Activated CD8-positive, alpha-beta memory T cell treated with anti-CD3 and anti-CD28 coated beads, Interleukin-2, amount 50 U/mL, for 4 hours (primary cell): ENCODE measurements around the gene ADAMTS1.

ENCODE experiments used
- DNase-seq: peaks from one replicate; pipeline ENCODE4 v3.0.0-alpha.2; 2020

Gene ADAMTS1

GRCh38 chr21:26844258-26845065 lies 747 bp downstream of the ADAMTS1 start:
- no peak for DNase-seq

DNA sequence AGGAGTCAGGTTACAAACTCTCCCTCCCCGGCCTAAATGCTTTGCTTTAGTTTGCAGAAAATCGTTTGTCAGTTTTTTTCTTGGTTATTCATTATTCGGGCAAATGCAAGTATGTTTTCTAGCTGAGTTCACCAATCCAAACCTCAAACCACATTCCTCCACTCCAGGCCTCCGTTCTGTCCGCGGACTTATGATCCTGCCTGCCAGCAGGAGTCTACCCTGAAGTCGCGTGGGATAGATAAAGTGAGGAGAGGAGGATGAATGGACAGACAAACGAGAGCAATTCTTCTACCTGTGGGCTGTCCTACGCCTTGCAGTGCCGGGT lies 1.3 kb downstream of the ADAMTS1 start:
- DNase-seq: no peak

DNA sequence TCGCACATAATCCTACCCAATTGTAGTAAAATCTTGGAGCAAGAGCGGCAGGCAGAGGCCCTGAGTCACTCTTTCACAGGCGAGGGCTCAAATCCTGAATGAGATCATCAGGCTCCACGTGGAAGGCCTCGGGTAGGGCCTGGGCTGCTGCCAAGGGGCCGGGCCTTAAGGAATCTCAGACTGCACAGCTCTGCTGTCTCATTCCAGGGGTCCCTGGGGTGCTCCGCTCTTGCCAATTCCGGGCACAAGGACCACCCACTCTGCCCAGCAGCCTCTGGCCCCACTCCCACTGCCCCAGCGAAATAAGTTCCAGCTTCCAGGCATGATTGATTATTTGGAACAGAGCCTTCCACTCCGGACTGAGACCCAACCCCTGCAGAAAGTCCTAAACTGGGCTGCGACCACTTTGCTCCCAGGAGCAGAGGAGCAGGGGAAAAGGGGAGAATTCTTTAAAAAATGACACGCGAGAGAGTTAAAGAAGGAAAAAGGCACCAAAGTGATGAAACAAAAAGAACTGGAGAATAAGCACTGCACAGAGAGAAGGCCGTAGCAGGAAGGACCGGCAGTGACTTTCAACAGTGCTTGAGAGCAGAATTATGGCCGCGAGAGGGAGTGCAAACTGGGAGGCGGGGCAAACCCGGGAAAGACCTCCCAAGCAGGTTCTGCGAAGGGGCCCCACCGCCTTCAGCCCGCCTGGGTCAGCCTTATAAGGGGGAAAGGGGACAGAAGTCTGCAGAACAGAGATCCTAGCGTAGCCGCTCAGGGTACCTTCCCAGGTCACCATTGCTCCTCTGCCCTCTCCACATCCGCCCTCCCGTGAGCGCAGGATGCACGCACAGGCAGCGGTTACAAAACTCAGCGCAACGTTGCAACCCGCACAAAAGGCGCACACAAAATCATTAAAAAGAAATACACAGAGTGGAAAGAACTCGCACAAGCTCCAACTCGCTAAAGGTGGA lies 2.0 kb downstream of the ADAMTS1 start:
- no peak for DNase-seq

DNA sequence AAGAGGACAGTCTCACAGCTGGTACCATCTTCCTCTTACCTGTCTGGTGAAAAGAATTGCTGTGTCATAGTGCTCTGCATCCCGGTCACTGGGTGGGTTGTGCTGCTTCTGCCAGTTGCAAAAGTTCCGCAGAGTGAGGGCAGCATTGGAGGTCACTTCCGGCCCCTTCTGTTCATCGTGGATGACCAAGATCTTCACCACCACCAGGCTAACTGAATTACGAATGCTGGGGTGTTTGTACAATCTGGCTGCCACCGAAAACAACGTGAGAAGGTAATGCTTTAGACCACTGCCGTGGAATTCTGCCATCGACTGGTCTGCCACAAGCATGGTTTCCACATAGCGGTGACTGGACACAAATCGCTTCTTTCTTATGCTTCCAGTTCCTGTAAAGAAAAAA lies 2.9 kb downstream of the ADAMTS1 start:
- DNase-seq: no peak

GRCh38 chr21:26840912-26841311 lies 4.3 kb downstream of the ADAMTS1 start:
- no peak for DNase-seq

GRCh38 chr21:26840201-26840600 lies 5.0 kb downstream of the ADAMTS1 start:
- DNase-seq: no peak

GRCh38 chr21:26837539-26837938 lies 7.7 kb downstream of the ADAMTS1 start:
- DNase-seq: no peak

DNA sequence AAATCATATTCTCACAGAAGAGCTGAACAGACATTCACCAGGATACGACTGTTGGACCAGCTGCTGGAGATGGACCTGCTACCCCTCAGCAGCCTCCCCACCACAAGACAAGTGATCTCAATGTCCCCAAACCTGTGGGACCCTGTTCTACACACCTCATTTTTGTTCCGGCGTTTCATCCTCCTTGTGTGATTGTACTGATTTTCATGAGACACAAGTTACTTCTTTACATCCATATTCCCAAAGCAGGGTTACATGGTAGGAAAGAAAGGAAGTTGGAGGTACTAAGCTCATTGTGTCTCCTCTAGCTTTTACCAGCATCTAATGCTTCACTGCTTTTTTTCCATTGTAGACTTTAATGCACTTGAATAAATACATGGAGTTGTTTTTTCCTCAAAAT lies 8.7 kb downstream of the ADAMTS1 start:
- DNase-seq: no peak

DNA sequence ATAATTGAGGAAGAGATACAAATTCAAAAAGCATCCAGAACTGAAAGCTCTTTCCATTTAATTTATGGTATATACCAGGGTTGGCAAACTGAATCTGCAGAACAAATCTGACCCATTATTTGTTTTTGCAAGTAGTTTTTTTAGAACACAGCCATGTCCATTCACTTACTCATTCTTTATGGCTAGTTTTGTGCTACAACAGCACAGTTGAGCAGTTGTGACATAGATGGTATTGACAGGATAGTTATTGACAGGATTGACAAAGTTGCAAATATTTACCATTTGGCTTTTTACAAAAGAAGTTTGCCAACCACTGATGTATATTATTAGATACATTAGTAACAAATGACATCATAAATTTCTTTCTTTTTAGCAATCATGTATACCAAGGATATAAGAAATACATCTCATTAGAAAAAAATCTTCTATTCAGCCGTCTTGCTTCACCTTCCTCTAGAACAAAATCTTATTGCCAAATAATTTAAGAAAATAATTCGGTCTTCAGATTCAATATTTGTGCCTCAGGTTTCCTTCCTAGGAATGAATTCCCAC lies 9.4 kb downstream of the ADAMTS1 start:
- no peak for DNase-seq

DNA sequence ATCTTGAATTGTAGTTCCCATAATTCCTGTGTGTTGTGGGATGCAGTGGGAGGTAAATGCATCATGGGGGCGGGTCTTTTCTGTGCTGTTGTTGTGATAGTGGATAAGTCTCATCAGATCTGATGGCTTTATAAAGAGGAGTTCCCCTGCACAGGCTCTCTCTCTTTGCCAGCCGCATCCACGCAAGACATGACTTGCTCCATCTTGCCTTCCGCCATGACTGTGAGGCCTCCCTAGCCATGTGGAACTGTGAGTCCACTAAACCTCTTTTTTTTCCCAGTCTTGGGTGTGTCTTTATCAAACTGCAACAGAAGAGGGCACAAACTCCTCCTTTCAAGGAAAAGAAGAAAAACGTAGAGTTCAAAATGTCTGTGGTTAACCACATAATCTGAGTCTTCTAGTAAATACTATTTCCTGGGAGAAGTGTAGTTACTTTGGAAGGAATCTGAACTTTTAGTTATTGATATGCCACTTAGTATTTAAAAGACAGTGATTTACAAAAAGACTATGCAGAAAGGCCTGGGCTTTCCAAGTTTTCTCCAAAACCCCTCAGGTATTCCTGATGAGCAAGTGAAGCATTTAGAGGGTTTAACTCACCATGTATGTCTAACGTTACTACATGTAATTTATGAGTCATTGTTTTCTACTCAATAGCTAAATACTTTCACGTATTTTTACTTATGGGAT lies 10.0 kb downstream of the ADAMTS1 start:
- DNase-seq: no peak

GRCh38 chr21:26834181-26834905 lies 10.9 kb downstream of the ADAMTS1 start:
- no peak for DNase-seq

- DNase-seq: no peak
These were observed 11.7 kb downstream of the ADAMTS1 start for GRCh38 chr21:26833460-26833939.

- DNase-seq: no peak
These were observed 12.2 kb downstream of the ADAMTS1 start for GRCh38 chr21:26833011-26833410.

GRCh38 chr21:26832546-26832945 lies 12.7 kb downstream of the ADAMTS1 start:
- DNase-seq: no peak

DNA sequence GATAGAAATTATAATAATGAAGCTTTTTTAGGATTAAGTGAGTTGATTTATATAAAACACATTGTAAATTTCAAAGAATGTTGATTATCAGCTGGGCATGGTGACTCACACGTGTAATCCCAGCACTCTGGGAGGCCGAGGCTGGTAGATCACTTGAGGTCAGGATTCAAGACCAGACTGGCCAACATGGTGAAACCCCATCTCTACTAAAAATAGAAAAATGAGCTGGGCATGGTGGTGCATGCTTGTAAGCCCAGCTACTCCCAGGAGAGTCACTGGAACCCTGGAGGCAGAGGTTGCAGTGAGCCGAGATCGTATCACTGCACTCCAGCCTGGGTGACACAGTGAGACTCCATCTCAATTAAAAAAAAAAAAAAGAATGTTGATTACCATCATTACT lies 18.4 kb downstream of the ADAMTS1 start:
- DNase-seq: no peak

DNA sequence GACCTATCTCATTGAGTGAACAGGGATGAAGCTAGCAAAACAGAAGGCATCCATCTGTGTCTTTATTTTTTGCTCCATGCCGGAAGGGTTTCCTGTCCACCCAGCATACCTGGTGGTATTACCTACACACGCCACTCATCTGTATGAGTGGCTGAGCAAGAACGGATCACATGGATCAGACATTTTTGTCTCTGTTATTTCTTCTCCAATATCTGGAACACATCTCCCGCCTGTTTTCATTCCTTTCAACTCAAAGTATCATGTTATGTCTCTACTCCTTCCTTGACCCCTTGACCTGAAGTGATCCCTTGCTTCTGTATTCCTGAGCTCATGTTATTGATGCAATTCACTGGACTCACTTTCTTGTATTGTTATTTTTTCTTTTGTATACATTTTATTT lies 24.7 kb downstream of the ADAMTS1 start:
- DNase-seq: no peak

GRCh38 chr21:26819740-26820324 lies 25.4 kb downstream of the ADAMTS1 start:
- DNase-seq: no peak

GRCh38 chr21:26818906-26819305 lies 26.3 kb downstream of the ADAMTS1 start:
- DNase-seq: no peak

GRCh38 chr21:26815197-26815596 lies 30.0 kb downstream of the ADAMTS1 start:
- no peak for DNase-seq

- DNase-seq: no peak
These were observed 30.8 kb downstream of the ADAMTS1 start for GRCh38 chr21:26814386-26814785.

DNA sequence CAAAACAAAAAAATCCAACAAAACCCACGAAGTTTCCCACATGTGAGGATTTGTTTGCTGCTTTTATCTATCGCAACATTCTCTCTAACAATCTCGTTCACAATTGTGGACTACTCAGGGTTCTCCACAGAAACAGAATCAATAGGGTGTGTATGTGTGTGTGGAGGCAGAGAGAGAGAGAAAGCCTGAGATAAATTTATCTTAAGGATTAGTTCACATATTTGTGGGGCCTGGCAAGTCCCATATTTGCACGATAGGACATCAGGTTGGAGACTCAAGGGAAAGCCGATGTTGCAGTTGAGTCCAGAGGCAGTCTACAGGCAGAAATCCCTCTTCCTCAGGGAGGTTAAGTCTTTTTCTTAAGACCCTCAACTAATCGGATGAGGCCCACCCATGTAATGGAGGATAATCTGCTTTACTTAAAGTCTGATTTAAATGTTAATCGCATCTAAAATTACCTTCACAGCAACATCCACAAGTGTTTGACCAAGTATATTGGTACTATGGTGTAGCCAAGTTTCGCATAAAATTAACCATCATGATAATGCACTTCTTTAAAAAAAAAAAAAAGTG lies 31.7 kb downstream of the ADAMTS1 start:
- no peak for DNase-seq

DNA sequence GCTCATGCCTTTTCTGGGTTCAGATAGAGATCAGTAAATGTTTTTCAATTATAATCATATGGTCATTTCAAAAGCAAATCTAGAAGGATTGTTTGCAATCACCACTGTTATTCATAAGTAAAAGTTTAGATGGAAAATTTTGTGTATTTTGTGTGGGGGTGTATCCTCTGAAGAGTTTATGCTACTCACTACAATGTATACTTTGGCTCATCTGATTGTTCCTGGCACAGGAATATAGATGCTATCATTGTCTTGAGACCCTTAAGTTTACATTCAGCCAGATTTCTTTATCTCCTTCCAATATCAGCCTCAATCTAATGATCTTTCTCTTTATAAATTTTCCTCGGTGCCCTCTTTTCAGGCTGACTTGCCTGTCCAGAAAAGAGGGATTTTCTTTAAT lies 33.0 kb downstream of the ADAMTS1 start:
- no peak for DNase-seq
